BLaER1 treated with 17β-estradiol and CSF1 and Interleukin-3, amounts not matched to agents 10 nM and 100 nM (cell line): ENCODE measurements around the gene MYZAP.

Experiments used
- H3K27ac ChIP-seq, 11 experiments: shearing (Covaris generic); formaldehyde crosslinking; 2 replicates each; pipeline ENCODE4 v1.8.1; 2022
- H3K27me3 ChIP-seq, 11 experiments: shearing (Covaris generic); formaldehyde crosslinking; 2 replicates each; pipeline ENCODE4 v1.8.1; 2022
- H3K36me3 ChIP-seq, 11 experiments: shearing (Covaris generic); formaldehyde crosslinking; 2 replicates each; pipeline ENCODE4 v1.8.1; 2022
- H3K4me1 ChIP-seq, 10 experiments: shearing (Covaris generic); formaldehyde crosslinking; 2 replicates each; pipeline ENCODE4 v1.8.1; 2022
- H3K4me2 ChIP-seq, 11 experiments: shearing (Covaris generic); formaldehyde crosslinking; 2 replicates each; pipeline ENCODE4 v1.8.1; 2022
- H3K4me3 ChIP-seq, 10 experiments: shearing (Covaris generic); formaldehyde crosslinking; 2 replicates each; pipeline ENCODE4 v1.8.1; 2022
- H3K9ac ChIP-seq, 11 experiments: shearing (Covaris generic); formaldehyde crosslinking; 2 replicates each; pipeline ENCODE4 v1.8.1; 2022
- H3K9me3 ChIP-seq, 11 experiments: shearing (Covaris generic); formaldehyde crosslinking; replicated peaks in 1 of 11; 2 replicates each; pipeline ENCODE4 v1.8.1; 2022
- H4K20me1 ChIP-seq, 11 experiments: shearing (Covaris generic); formaldehyde crosslinking; 2 replicates each; pipeline ENCODE4 v1.8.1; 2022
- Cebpa-rat ChIP-seq, 11 experiments: shearing (Covaris generic); IDR thresholded peaks; 2 replicates each; pipeline ENCODE4 v1.8.1; 2022

MYZAP gene

GRCh38 chr15:57654153-57654852 is 62.6 kb downstream of the MYZAP start:
- no peaks in the 10 kb centered on the region for H4K20me1 ChIP-seq
- no peak overlapping the region for H3K27ac ChIP-seq
- no peaks in the 10 kb centered on the region for H3K36me3 ChIP-seq
- H3K4me1 ChIP-seq = no peaks in the 10 kb centered on the region
- H3K27me3 ChIP-seq = no peaks in the 10 kb centered on the region
- no peak overlapping the region for H3K9ac ChIP-seq
- no peak overlapping the region for H3K4me3 ChIP-seq
- no peak overlapping the region for H3K4me2 ChIP-seq
- TF ChIP-seq Cebpa-rat (IDR thresholded peaks at IDR 0.05) = no peak
- no peaks in the 10 kb centered on the region for H3K9me3 ChIP-seq

- Histone ChIP-seq H3K27ac (no peak overlapping the region), H3K9me3 (no peaks in the 10 kb centered on the region), H3K4me1 (no peaks in the 10 kb centered on the region), H3K36me3 (no peaks in the 10 kb centered on the region), H4K20me1 (no peaks in the 10 kb centered on the region), H3K27me3 (no peaks in the 10 kb centered on the region), H3K9ac (no peak overlapping the region), H3K4me3 (no peak overlapping the region), H3K4me2 (no peak overlapping the region)
- no peak for TF ChIP-seq Cebpa-rat (IDR thresholded peaks at IDR 0.05)
Observed at GRCh38 chr15:57655053-57655452, 63.3 kb downstream of the MYZAP start.

DNA sequence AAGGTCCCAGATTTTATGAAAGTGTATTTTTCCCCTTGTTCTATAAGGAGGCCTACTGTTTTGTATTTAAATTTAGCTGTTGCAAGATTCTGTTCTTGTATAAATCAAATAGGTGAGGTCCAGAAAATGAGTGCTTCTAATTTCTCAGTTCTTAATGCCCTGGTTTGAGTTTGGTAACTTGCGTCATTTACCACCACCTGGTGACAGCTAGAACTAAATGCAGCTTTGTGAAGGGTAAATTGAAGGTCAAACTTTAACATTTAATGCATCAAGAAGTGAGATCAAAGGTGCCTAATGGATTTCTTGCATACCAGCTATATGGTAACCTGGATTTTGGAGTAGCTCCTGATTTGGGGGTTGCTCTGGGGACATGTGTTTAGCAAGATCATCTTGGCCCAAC is 64.1 kb downstream of the MYZAP start:
- H4K20me1 ChIP-seq = no peaks in the 10 kb centered on the region
- H3K27ac ChIP-seq = no peak overlapping the region
- H3K4me1 ChIP-seq = no peaks in the 10 kb centered on the region
- H3K4me2 ChIP-seq = no peak overlapping the region
- no peaks in the 10 kb centered on the region for H3K36me3 ChIP-seq
- no peaks in the 10 kb centered on the region for H3K27me3 ChIP-seq
- no peak for TF ChIP-seq Cebpa-rat (IDR thresholded peaks at IDR 0.05)
- no peak overlapping the region for H3K4me3 ChIP-seq
- H3K9ac ChIP-seq = no peak overlapping the region
- no peaks in the 10 kb centered on the region for H3K9me3 ChIP-seq

DNA sequence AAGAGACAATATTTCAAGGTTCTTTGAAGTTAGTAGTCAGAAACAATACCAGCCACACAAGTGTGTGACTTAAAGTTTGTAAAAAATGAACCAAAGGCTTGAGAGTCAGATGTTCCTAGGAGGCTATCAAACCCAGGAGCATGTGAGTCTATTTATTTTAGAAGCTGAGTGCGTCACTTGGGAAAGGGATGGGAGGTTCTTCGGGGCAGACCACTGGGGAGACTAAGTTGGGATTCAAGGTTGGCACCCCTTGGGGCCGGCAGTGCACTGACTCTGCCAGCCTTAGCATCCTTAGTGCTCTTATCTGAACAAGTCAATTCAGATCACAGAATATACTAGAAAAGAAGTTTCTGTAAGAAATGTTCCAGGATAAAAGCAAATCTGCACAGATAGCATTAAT is 64.7 kb downstream of the MYZAP start:
- Histone ChIP-seq H3K36me3 (no peaks in the 10 kb centered on the region), H3K9ac (no peak overlapping the region), H3K27me3 (no peaks in the 10 kb centered on the region), H3K27ac (no peak overlapping the region), H3K4me3 (no peak overlapping the region), H3K4me2 (no peak overlapping the region), H3K9me3 (no peaks in the 10 kb centered on the region), H3K4me1 (no peaks in the 10 kb centered on the region), H4K20me1 (no peaks in the 10 kb centered on the region)
- TF ChIP-seq Cebpa-rat (IDR thresholded peaks at IDR 0.05) = no peak

DNA sequence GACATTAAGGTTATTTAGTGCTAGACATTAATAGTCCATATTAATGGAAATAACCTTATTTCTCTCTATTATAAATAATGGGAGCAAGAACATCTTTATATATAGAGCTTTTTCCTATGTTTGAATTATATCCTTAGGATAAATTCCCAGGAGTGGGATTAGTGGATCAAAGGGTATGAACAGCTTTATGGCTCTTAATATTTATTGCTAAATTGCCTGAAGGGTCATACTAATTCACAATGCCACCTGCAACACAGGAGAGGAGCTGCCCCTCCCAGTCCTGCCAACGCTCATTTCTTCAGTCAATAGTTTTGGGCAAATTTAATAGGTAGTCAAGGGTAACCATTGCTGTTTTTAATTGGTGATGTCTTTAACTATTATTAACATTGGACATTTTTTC is 65.9 kb downstream of the MYZAP start:
- TF ChIP-seq Cebpa-rat (IDR thresholded peaks at IDR 0.05) = no peak
- H3K4me3 ChIP-seq = no peak overlapping the region
- no peaks in the 10 kb centered on the region for H3K36me3 ChIP-seq
- H3K27me3 ChIP-seq = no peaks in the 10 kb centered on the region
- no peaks in the 10 kb centered on the region for H4K20me1 ChIP-seq
- no peak overlapping the region for H3K4me2 ChIP-seq
- no peaks in the 10 kb centered on the region for H3K4me1 ChIP-seq
- H3K27ac ChIP-seq = no peak overlapping the region
- no peak overlapping the region for H3K9ac ChIP-seq
- no peaks in the 10 kb centered on the region for H3K9me3 ChIP-seq

DNA sequence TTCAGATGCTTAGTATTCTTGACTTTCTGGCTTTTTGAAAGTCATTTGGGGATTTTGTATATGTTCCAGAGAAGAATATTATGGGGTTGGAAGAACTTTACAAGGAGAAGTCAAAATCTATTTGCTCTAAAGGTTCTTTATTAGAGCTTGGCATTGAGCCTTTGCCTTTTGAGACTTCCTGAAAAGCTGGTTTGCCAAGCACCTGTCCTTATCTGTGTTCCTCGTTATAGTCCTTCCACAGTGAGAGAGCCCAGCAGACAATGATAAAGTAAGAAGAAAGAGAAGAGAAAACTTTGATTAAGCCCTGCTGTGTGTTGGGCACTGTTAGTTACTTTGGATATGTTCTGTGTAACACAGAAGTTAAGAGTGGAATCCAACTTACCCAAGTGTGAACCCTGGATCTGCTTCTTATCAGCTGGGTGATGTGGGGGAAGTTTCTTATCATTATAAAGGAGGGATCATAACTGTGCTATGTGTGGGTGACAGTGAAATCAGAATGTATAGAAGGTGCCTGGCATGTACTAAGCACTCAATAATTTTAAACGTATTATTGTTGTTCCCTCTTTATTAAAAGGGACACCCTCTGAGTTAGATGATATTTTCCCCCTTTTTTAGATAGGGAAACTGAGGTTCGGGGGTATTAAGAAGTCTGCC is 70.5 kb downstream of the MYZAP start:
- no peak for TF ChIP-seq Cebpa-rat (IDR thresholded peaks at IDR 0.05)
- Histone ChIP-seq H3K36me3 (no peaks in the 10 kb centered on the region), H3K4me2 (no peak overlapping the region), H3K4me1 (no peaks in the 10 kb centered on the region), H3K9ac (no peak overlapping the region), H3K9me3 (no peaks in the 10 kb centered on the region), H3K4me3 (no peak overlapping the region), H3K27ac (no peak overlapping the region), H4K20me1 (no peaks in the 10 kb centered on the region), H3K27me3 (no peaks in the 10 kb centered on the region)

DNA sequence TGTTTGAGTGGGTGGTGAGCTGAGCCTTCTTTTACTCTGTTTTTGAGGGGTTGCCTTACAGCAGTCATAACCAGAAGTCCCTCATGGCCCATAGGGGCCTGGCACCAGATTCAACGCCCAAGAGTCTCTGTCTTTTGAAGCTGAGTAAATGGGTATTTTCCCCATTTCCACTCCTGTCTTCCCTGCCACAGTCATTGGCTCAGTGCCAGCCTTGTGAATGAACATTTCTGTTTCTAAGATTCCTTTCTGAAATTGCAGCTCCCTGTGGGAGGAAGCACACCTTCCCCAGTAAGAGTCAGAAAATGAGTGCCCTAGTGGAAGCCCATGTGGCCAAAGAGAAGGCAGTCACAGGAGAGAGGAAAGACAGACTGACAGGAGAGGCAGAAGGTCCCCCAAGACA is 71.1 kb downstream of the MYZAP start:
- TF ChIP-seq Cebpa-rat (IDR thresholded peaks at IDR 0.05) = no peak
- Histone ChIP-seq H4K20me1 (no peaks in the 10 kb centered on the region), H3K9ac (no peak overlapping the region), H3K4me1 (no peaks in the 10 kb centered on the region), H3K27ac (no peak overlapping the region), H3K27me3 (no peaks in the 10 kb centered on the region), H3K4me2 (no peak overlapping the region), H3K9me3 (no peaks in the 10 kb centered on the region), H3K4me3 (no peak overlapping the region), H3K36me3 (no peaks in the 10 kb centered on the region)

DNA sequence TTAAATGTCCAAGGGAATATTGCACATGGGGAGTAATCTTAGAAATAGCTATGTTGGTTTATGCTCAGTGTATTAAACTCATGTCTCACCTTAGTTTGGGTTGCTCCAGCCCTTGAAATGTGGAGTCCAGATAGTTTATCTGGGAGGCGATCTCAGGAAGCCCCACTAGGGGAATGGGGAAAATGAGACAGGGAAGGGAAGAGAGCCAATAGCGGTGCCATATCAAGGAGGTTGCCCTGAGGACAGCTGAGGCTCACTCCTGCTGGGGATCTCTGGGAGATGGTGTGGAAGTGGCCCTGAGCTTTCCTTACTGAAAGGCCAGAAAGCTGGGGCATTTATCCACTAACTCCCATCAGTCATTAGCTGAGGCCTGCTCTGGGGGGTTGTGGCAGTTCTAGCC is 71.6 kb downstream of the MYZAP start:
- H3K9me3 ChIP-seq = no peaks in the 10 kb centered on the region
- no peak for TF ChIP-seq Cebpa-rat (IDR thresholded peaks at IDR 0.05)
- H3K27me3 ChIP-seq = no peaks in the 10 kb centered on the region
- H4K20me1 ChIP-seq = no peaks in the 10 kb centered on the region
- H3K36me3 ChIP-seq = no peaks in the 10 kb centered on the region
- H3K27ac ChIP-seq = no peak overlapping the region
- H3K4me2 ChIP-seq = no peak overlapping the region
- H3K4me3 ChIP-seq = no peak overlapping the region
- no peaks in the 10 kb centered on the region for H3K4me1 ChIP-seq
- no peak overlapping the region for H3K9ac ChIP-seq

DNA sequence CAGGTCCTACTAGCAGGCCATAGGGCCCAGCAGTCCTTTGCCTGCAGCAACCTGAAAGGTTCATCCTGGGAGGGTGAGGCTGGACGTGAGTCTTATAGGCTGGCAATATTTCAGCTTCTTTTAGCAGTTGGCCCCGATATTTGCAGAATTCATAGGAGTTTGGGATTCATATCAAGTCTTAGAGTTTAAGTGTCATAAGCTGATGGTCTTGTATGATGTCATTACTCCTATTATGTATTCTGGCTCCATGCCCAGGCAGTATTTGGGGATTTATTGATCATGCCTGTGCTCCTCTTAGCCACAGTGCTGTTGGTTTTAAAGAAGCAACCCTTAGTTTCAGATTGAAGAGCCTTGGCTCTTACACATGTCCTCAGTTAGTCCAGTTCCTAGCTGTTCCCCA is 73.5 kb downstream of the MYZAP start:
- H3K27me3 ChIP-seq = no peaks in the 10 kb centered on the region
- H3K9me3 ChIP-seq = no peaks in the 10 kb centered on the region

GRCh38 chr15:57665939-57666338 is 74.2 kb downstream of the MYZAP start:
- Histone ChIP-seq H3K9me3 (no peaks in the 10 kb centered on the region), H3K36me3 (no peaks in the 10 kb centered on the region), H3K27ac (no peak overlapping the region), H3K4me3 (no peak overlapping the region), H3K9ac (no peak overlapping the region), H3K4me1 (no peaks in the 10 kb centered on the region), H3K4me2 (no peak overlapping the region), H3K27me3 (no peaks in the 10 kb centered on the region), H4K20me1 (no peaks in the 10 kb centered on the region)
- TF ChIP-seq Cebpa-rat (IDR thresholded peaks at IDR 0.05) = no peak

More for the DNA sequence above, 73.5 kb downstream of the MYZAP start:
- TF ChIP-seq Cebpa-rat (IDR thresholded peaks at IDR 0.05) = no peak
- no peak overlapping the region for H3K4me2 ChIP-seq
- no peaks in the 10 kb centered on the region for H3K4me1 ChIP-seq
- H4K20me1 ChIP-seq = no peaks in the 10 kb centered on the region
- no peak overlapping the region for H3K9ac ChIP-seq
- no peak overlapping the region for H3K27ac ChIP-seq
- H3K36me3 ChIP-seq = no peaks in the 10 kb centered on the region
- H3K4me3 ChIP-seq = no peak overlapping the region
